ENCODE data around the gene PLXNB2.
A peak's percentile ranks its signal among the peaks of the same experiment; 100 is the strongest.

The PLXNB2 gene

DNA sequence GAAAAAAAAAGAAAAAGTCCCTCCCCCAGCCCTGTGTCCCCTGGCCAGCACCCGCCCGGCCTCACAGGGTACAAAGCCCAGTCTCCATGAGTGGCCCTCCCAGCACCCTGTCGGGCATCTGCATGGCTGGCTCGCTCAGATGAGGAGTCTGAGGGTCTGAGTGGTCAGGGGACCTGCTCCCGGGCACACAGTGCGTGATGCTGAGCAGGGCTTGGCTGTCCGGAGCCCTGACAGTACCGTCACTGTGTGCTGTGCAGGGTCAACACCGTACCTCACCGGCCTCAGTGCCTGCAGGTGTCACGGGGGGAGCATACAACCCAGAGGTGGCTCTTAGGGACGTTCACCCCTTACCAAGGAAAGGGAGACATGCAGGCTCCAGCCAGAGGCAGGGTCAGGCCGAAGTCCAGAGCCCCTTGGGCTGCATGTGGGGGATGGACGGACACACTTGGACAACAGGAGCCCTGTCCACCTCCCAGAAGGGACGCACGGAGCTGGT, 3.6 kb upstream of the PLXNB2 start:
- DNase-seq, result no peak

DNA sequence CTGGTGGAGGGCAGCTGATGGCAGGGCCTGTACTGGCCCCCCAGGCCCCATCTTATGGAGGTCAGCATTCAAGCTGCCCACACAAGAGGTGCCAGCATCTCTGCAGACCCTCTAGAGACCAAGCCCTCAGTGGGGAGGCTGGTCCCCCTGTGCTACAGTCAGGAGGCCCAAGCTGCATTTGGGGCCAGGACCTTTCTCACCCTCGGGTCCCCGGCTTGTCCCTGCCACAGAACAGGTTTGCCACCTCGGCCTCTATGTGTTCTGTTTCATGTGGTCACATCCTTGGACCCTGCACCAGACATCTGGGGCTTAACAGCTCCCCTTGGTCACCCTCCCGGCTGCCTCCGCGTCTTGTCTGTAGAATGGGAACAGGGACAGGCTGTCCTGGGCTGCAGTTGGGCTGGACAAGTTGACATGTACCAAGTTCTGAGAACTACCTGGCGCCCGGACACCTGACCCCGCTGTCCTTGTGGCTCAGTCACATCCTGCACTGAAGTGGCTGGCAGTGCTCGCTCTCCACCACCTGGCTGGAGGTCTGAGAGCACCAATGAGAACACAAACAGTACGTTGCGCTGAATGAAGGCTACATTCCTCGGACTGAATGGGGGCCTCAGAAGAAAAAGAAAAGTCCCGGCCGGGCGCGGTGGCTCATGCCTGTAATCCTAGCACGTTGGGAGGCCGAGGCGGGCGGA, 2.7 kb upstream of the PLXNB2 start:
- DNase-seq, result no peak

DNA sequence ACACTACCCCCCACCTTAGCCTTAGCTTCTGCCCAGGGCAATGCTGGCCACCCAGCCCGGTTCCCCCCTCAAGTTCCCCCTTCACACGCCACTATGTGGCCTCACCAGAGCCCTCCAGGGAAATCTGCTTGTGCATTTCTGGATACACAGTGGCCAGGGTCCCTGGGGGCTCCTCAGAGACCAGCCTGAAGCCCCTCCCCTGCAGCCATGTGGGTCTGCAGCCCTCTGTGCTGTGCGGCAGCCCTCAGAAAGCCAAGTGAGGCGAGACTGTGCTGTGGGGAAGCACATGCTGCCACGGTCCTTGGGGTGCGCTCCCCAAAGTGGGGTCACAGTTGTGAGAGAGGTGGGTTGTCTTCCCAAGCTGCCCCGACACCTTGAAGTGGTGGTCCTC, 2.1 kb upstream of the PLXNB2 start:
- DNase-seq, result no peak

DNA sequence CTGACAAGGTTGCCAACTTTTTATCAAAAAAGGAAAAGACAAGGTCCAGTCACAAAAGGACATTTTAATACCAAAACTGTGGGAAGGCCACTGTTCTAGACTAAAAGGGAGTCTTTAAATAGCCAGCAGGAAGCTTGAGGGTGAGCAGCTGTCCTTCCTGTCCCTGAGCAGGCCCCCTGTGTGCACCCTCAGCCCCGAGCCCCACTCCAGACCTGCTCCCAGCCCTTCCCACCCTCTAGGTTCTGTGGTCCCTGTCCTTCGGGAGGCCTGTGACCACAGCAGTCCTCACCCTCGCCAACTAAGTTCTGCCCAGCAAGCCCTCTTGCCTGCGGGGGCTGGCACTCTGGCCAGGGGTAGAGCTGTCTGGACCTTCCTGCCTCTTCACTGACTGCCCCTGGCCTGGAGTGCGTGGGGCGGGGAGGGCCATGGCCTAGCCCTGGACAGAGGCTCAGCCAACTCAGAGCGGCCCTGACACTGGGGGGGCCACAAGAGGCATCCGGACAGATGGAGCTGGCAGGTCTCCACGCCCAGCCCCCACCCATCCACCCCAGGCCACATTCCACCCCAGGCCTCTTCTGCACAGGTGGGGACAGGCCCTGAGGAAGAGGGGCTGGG, 1.6 kb upstream of the PLXNB2 start:
- DNase-seq, result no peak

DNA sequence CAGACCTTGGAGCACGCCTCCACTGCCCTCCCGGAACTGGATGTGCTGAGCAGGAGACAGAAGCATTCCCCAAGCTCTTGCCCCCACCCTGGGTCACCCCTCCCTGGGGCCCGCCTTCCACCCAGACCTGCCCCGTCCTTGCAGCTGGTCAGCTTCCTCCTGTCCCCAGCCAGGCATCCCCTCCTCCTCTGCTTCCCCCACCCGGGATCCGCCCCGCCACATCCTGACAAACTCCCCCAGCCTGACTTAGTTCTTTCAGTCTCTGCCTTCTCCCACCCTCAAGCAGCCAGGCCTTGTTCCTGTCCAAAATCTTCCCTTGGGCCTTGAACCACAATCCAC, 1.1 kb upstream of the PLXNB2 start:
- DNase-seq, result no peak

DNA sequence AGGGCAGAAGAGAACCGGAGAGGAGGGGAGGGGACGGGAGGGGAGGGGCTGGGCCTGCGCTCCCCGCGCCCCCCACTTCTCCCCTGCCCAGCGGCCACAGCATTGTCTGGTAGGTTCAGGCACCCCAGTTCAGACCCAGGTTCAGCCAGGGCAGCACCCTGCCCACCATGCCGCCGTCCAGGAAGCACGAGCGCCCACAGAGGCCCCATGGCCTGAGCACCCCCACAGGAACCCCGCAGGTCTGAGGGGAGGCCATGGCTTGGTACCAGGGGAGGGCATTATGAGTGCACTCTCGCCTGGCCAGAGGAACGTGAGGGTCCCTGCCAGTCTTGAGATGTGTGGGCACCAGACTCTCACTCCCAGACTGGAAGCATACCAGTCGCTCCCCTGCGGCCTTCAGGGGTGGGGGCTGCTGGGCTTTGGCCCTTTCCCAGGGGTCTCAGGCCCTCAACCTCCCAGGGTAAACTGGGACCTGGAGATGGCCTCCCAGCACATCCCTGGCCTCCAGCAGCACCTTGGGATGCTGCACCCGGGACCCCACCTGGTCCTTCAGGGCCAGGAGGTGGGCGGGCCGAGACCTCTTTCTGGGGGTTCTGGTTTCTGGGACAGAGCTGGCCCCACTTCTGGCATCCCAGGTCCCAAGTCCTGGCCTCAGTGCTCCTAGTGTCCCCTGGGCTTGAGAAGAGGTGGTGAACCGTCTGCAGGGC, 597 bp upstream of the PLXNB2 start:
- DNase-seq, result no peak

DNA sequence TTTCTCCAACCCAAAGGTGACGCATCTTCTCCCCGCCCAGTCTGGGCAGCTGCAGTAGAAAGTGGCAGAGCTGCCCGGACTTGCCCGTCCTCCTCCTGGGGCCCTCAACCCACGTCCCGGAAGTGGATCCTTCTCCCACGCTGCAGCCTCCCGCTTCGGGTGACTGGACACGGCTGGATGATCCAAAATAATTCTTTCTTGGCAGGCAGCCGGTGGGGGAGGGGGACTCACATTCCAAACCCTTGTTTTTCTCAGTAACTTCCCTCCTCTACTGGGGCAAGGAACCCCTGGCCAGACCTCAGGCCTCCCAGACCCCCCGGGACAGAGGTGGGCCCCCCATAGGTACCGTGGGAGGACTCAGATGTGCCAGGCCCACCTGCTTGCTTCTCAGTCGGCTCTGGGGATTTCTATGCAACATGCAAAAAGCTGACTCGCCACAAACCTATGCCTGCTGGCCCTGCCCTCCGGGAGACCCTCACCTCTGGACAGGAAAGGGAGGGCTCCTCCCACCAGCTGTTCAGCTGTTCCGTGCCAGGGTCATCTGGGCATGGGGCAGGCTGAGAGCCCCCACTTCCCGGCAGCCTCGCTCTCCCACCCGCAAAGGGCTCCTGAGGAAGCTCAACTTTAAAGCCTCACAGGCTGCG, 1.4 kb downstream of the PLXNB2 start:
- peak; percentile 66 for DNase-seq

DNA sequence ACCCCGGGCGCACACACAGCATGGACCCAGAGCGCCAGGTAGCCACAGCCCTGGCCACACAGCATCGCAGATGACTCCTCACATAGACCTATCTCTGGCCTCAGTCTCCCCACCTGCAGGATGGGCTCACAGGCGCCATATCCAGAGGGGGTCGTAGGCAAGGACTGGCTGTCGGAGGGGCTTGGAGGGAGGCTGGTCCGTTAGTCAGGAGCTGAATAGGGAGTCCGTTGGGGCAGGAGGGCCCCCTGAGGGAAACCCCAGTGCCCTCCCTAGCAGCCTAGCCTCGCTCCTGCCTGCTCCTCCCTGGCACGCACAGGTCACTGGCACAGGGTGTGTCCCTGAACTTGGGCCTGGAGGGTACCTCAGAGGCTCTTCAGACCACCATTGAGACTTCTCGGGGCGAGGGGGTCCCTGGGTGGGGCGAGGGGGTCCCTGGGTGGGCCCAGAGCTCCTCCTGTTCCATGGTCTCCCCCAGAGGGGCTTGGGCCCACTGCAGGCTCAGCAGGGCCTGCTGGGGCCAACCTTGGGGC, 2.0 kb downstream of the PLXNB2 start:
- no peak for DNase-seq

DNA sequence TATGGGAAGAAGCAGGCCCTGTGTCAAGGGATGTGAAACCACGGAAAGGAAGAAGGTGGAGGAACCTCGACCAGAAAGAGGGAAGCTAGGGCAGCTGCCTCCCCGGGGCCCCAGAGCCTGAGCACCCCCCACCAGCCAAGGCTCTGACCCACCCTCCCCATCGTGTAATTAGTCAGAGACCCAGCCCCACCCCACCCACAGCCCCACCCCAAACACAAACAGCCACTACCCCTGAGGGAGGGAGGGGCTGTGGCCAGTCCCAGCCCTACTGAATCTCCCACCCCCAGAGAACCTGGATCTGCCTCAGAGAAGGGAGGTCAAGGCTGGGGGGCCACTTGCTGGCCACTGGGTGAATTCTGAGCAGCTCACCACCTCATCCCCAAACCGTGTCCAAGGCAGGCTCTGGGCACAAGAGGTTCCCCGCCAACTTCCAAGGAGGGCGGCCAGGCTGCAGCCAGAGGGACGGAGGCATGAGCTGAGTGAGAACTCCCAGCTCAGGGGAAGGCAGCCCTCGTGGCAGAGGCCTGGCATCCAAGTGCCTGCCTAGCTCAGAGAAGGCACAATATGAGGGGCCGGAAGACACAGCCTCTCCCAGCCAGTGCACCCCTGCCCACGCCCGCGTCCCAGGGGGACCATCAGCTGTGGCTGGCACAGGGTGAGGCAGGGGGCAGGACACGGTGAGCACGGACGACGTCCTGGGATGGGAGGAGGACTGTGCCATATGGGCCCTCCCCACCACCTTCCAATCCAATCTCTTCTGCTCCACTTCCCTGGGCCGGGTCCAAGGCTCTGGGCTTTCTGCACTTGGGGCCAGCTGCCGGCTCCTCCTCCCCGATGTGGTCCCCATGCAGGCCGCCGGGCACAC, 2.7 kb downstream of the PLXNB2 start:
- no peak for DNase-seq

DNA sequence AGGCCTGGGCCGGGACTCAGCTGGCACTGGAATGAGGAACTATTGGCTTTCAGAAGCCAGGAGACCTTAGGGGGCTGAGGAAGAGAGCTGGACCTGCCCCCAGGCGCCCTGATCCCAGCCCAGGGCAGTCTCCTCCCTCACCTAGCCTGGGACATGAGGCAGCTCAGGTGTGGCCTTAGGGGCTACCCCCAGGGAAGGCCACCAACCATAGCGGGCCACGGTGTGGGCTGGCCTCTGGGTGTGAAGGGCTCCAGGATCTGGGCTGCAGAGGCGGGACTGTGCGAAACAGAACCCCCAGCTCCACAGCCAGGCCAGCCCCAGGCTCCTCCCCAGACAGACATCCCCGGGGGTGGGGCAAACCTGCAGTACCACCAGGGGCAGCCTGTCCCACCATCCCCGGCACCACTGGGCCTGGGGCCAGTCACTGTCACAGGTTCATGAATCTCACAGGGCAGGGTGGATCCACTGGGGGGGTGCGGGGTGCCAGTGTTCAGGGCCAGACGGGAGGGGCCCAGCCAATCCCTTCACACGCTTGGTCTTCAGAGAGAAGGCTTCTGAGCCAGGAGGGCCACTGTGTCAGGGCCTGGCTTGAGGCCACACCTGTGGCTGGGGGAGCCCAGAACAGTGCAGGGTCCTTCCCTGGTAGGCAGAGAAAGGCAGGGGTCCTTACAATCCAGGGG, 3.5 kb downstream of the PLXNB2 start:
- no peak for DNase-seq

DNA sequence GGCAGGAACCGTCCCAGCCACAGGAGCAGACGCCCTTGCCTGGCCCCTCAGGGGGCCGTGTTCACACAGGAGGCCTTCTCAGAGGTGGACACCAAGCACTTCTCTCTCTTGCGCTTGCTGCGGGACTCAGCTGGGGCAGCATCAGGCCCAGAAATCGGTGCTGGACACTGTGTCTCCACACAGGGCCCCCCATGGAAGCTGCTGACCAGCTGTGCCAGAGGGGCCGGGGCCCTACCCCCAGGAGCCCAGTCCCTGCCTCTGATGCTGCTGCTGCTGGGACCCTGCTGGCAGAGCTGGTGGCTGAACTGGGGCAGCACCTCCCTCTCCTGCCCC, 4.0 kb downstream of the PLXNB2 start:
- no peak for DNase-seq

DNA sequence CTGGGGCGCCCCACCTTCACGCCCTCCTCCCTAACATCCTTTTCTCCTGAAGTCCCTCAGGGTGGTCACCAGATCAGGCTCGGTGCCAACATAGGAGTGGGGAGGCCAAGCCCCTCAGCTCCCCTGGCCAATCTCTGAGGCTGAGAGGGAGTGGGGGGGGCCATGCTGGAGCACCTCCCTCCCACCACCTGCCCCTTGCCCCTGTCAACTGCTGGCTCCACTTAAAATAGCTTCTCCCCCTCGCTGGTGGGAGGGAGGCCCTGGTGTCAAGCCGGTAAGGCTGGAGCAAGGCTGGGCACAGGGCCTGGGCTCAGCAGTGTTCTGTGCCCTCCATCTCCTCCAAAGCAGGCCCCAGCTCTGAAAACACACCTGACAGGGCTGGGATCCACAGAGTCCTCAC, 4.9 kb downstream of the PLXNB2 start:
- no peak for DNase-seq

DNA sequence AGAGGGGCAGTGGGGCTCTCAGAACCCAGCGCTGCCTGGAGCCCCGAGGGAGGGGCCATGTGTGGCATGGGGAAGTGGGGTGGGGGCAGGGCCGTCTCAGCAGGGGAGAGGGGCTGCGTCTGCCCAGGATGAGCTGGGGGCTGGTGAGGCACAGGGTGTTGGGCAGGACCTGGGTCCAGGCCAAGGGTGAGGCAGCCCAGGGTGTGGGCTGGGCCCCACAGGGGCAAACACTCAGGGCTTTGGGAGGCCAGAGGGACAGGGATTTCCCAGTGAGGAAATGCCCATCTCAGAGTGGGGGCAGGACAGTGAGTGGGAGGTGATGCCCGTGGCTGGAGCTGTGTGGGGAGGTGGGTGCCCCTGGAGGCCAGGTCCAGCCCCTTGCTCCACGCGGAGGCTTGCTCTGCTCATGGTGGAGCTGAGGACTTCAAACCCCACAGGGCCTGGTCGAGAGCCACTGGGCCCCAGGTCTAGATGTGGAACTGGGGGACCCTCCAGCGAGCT, 5.4 kb downstream of the PLXNB2 start:
- no peak for DNase-seq

DNA sequence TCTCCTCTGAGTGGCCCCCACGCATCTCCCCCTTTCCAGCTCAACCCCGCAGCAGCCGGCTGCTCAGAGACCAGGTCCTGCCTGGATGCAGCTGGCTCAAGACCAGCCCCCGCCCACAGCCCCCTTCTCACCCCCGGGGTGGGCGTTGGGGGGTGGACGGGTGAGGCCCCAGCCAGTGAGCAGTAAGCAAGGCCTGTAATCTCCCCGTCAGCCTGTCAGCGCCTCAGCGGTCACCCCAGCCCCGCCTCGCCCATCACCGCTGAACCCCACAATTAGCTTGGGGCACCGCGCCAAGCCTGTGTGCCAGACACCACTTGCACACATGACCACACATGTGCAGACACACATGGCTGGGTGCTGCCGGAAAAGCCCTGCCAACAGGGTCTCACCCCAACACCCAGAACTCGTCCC, 5.9 kb downstream of the PLXNB2 start:
- DNase-seq, result peak; percentile 11

DNA sequence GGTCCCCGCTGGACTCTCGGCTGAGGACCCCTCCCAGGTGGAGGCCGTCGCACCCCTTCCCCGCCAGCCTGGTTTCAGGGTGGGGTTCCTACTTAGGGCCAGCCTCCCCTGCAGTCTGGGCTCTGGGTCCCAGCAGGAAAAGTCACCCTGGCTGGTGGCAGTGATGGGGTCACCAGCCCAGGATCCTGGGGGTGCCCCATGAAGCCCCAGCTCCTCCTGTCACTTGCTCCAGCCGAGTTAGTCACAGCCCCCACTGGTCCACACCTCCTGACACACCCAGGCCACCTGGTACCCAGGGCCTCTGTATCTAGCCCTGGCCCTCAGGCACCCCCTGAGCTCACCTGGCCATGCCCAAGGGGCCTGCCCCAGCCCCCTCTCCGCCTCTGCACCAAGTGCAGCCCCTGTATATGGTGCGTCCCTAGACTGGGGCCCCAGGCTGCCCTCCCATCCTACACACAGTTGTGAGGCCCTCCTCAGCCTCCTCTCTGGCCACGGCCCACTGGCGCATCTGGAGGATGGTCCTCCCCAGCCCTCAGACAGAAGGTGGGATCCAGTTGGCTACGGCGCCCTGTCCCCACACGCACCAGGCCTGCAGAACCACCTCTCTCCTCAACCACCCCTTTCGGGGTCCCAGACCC, 6.7 kb downstream of the PLXNB2 start:
- DNase-seq, result no peak

DNA sequence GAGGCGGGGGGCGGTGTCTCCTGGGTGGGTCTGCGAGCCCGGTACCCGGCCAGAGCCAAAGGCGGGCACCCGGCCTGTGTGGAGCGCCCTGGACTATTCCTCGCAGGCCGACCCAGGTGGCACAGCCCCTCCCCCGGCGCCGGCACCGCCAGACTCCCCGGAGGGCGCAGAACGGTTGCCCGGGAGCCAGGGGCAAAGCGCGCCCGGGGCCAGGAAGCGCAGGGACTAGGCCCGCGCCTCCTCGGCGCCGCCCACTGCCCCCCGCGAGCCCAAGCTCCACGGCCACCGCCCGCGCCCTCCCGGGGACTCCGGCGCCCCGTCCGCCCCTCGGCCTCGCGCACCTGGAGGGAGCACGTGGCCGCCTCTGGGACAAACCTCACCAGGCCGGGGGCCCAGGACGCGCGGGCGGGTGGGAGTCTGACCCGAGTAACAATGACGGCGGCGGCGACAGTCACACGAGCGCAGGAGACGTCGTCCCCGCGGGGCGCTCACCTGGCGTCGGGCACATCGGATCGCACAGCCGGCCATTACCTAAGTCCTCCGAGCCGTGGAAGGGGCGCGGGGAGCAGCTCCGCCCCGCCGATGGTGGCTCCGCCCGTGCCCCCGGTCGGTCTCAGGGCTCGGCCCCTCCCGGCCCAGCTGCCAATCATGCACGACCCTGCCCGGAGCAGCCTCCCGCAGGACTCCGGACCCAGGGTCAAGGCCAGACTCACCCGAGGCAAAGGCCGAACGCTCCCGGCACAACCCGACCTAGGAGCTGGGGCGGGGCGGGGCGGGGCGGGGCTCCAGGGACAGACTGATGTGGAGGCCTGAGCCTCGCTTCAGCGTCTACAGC, 7.4 kb downstream of the PLXNB2 start:
- no peak for DNase-seq

DNA sequence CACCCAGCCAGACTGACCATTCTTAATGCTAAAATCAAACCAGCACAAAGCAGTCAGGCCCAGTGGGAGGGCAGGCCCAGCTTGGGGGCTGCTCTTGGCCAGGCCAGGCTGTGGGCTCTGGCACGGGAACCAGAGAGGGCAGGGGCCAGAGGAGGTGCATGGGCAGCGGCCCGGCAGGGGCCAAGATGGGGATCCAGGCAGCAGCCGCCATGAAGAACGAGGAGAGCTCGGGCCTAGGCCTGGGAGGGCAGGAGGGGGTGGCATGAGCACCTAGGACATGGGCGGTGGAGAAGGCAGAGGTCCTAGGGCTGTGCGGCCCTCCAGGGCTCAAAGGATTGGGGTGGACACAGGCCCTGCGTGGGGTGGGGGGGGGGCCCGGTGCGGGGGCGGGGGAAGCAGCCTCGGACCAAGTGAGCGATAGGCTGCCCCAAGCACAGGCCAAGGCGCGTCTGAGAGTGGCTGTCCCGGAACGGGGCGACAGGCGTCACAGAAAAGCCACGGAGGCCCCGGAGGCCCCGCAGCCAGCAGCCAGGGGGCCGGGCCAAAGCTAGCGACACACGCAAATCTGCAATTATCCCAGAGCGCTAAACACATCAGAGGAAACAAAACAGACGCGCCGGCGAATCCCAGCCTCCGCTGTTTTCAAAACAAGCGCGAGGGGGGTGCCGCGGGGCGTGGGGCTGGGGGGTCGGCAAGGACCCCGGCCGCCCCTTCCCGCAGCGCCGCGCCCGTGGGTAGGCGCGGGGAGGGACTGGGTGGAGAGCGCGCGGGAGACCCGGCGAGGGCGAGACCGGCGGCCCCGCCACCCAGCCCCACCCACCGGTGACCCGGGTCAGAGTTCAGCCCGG, 8.3 kb downstream of the PLXNB2 start:
- no peak for DNase-seq

DNA sequence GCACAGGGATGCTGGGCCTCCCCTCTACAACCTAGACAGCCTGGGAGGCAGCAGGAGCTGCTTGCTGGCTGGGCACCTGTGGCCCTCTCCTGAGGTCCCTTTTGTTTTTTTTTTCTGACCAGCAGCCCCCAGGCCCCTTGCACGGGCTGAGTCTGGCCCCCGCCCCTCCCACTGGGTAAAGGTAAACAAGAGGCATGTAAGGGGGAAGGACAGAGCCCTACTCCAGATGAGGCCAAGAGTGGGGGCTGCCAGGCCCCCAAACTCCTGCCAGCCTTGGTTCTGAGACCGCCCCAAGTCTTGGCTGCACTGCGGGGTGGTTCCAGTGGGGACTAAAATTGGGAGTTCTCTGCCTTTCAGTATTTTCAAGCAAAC, 9.2 kb downstream of the PLXNB2 start:
- DNase-seq, result no peak

DNA sequence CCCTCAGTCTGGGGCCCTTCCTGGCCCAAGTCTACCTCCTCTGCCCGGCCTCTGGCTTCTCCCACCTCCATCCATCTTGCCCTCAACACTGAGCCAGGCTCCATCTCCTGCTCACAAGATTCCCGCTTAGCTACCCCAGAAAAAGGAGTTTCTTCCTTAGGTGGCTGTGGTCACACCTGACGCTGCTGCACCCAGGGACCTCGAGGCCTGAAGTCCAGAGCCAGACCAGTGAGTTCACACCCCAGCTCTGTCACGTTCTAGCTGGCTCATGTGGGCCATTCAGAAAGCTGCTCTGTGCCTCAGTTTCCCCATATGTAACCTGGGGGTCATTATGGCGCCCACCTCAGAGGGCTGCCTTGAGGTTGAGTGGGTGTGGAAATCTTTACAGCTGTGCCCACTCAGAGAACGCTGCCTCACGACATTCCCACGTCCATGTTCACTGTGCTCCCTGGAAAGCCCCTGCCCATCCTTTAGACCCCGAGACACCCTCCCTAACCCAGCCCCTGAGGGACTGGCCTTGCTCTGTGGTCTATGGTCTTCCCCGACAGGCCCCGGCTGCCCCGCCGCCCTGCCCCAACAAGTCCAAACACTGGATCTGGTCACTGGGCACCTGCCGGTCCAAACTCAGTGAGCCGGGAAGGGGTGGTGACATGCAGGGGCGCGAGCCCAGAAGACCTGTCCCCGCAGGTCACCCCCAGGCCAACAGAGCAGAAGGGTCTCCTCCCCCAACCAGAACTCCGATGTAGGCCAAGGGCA, 9.8 kb downstream of the PLXNB2 start:
- no peak for DNase-seq

Data from hematopoietic multipotent progenitor cell treated with erythropoietin and hydrocortisone succinate and interleukin-3 and kit ligand, for 8 days (in vitro differentiated cells).